GM23338 (cell line): Measurements from ENCODE around the gene FHAD1. TPM values are rescaled to one million over a fixed set of nuclear protein-coding genes. Genes with fewer than 3 reads are reported as not detected.

Experiments
- ATAC-seq: fragments of 200-7000 bp; cut with Tn5 transposase; 3 replicates; pipeline ENCODE4 v1.9.1; 2020
- DNase-seq: peaks from one replicate; pipeline ENCODE4 v3.0.0-alpha.2; 2015; ENCODE audit warnings: low spot score
- H2AFZ ChIP-seq: fragments of 200-600 bp; sonication (generic); 2 replicates; pipeline ENCODE4 v1.8.0; 2016; ENCODE audit warnings: antibody characterized with exemption, mild to moderate bottlenecking, moderate library complexity
- H3F3A ChIP-seq: fragments of 200-600 bp; sonication (generic); replicated peaks from 2 replicates; pipeline ENCODE4 v1.8.0; 2017; ENCODE audit warnings: antibody characterized with exemption, mixed run types, low read depth
- H3K27ac ChIP-seq: fragments of 200-600 bp; sonication (generic); 2 replicates; pipeline ENCODE4 v1.6.1; 2016; ENCODE audit warnings: low read depth
- H3K27me3 ChIP-seq: fragments of 200-600 bp; sonication (generic); 2 replicates; pipeline ENCODE4 v1.8.0; 2016; ENCODE audit warnings: mild to moderate bottlenecking, mixed run types, moderate library complexity; ENCODE audit not compliant: insufficient read depth
- H3K36me3 ChIP-seq: fragments of 200-600 bp; sonication (generic); 2 replicates; pipeline ENCODE4 v1.8.0; 2016; ENCODE audit warnings: mild to moderate bottlenecking; ENCODE audit not compliant: insufficient read depth
- H3K4me1 ChIP-seq: fragments of 200-600 bp; sonication (generic); 2 replicates; pipeline ENCODE4 v1.8.0; 2016; ENCODE audit warnings: mild to moderate bottlenecking, moderate library complexity; ENCODE audit not compliant: insufficient read depth
- H3K4me2 ChIP-seq: fragments of 200-600 bp; sonication (generic); 2 replicates; pipeline ENCODE4 v1.7.1; 2017; ENCODE audit warnings: mixed run types
- H3K4me3 ChIP-seq: fragments of 200-600 bp; sonication (generic); 2 replicates; pipeline ENCODE4 v1.6.1; 2016; ENCODE audit warnings: mixed run types
- H3K79me2 ChIP-seq: fragments of 200-600 bp; sonication (generic); replicated peaks from 2 replicates; pipeline ENCODE4 v1.8.0; 2017; ENCODE audit warnings: mild to moderate bottlenecking; ENCODE audit not compliant: insufficient read depth
- H3K9me2 ChIP-seq: fragments of 200-600 bp; sonication (generic); 2 replicates; pipeline ENCODE4 v1.8.0; 2017; ENCODE audit not compliant: insufficient read depth
- H4K20me1 ChIP-seq: fragments of 200-600 bp; sonication (generic); replicated peaks from 2 replicates; pipeline ENCODE4 v1.8.0; 2017; ENCODE audit warnings: mild to moderate bottlenecking; ENCODE audit not compliant: insufficient read depth
- H3K27ac Mint-ChIP-seq: 2 replicates; pipeline ENCODE4 v1.8.0; 2020; ENCODE audit warnings: inconsistent platforms, mild to moderate bottlenecking, moderate library complexity, mixed read lengths
- H3K27me3 Mint-ChIP-seq: 3 replicates; pipeline ENCODE4 v1.8.0; 2022; ENCODE audit warnings: low read depth, mild to moderate bottlenecking, moderate library complexity, mixed read lengths, inconsistent platforms; ENCODE audit not compliant: insufficient read depth, poor library complexity
- H3K36me3 Mint-ChIP-seq: 3 replicates; pipeline ENCODE4 v1.8.0; 2021; ENCODE audit warnings: low read depth, mild to moderate bottlenecking, inconsistent platforms, moderate library complexity, mixed read lengths
- H3K4me1 Mint-ChIP-seq: 3 replicates; pipeline ENCODE4 v1.8.0; 2020; ENCODE audit warnings: mild to moderate bottlenecking, inconsistent platforms, mixed read lengths
- H3K4me3 Mint-ChIP-seq: 3 replicates; pipeline ENCODE4 v1.8.0; 2021; ENCODE audit warnings: moderate library complexity, mild to moderate bottlenecking, inconsistent platforms, mixed read lengths
- H3K9me3 Mint-ChIP-seq: 3 replicates; pipeline ENCODE4 v1.8.0; 2020; ENCODE audit warnings: moderate library complexity, mild to moderate bottlenecking, inconsistent platforms, mixed read lengths
- CREB1 ChIP-seq: fragments of 250-450 bp; sonication (Bioruptor Pico); IDR thresholded peaks from 2 replicates; pipeline ENCODE4 v1.5.0; 2020; ENCODE audit warnings: low read depth, mild to moderate bottlenecking, moderate library complexity
- EZH2 ChIP-seq: fragments of 200-600 bp; sonication (generic); IDR thresholded peaks from one replicate; pipeline ENCODE4 v1.8.0; 2017; ENCODE audit warnings: antibody characterized with exemption, mild to moderate bottlenecking, low read depth; ENCODE audit not compliant: unreplicated experiment
- EZH2phosphoT487 ChIP-seq: fragments of 200-600 bp; sonication (generic); IDR thresholded peaks from one replicate; pipeline ENCODE4 v1.8.1; 2018; ENCODE audit warnings: antibody characterized with exemption; ENCODE audit not compliant: unreplicated experiment
- JUNB ChIP-seq: IDR thresholded peaks from one replicate; pipeline ENCODE4 v1.6.1; 2016; ENCODE audit warnings: antibody characterized with exemption; ENCODE audit not compliant: unreplicated experiment
- POLR2AphosphoS5 ChIP-seq: IDR thresholded peaks from 2 replicates; pipeline ENCODE4 v1.6.1; 2016; ENCODE audit warnings: antibody characterized with exemption, low read depth
- ZNF331 ChIP-seq: fragments of 250-450 bp; sonication (Bioruptor Pico); IDR thresholded peaks from 2 replicates; pipeline ENCODE4 v1.5.0; 2020; ENCODE audit warnings: low read depth, mild to moderate bottlenecking, moderate library complexity
- polyA plus RNA-seq: library from polyadenylated mRNA; unstranded; fragments of >200 nt; fragmentation: Nextera tagmentation; extraction: Ambion mirVana; gene quantifications from 2 replicates; pipeline ENCODE4 v1.2.1, GENCODE V29; 2016
- total RNA-seq: library from RNA; depleted of rRNA; stranded (reverse); fragments of >200 nt; shearing (Covaris generic); gene quantifications from 2 replicates; pipeline ENCODE4 v1.2.3, GENCODE V29; 2014
- TF ChIP-seq, protein P1 (sequence below): fragments of 250-450 bp; sonication (Bioruptor Pico); IDR thresholded peaks from 2 replicates; pipeline ENCODE4 v1.5.0; 2020; ENCODE audit warnings: mild to moderate bottlenecking, moderate library complexity
- TF ChIP-seq, protein P2 (sequence below): IDR thresholded peaks from one replicate; pipeline ENCODE4 v1.6.1; 2018; ENCODE audit warnings: antibody characterized with exemption; ENCODE audit not compliant: unreplicated experiment
- TF ChIP-seq, protein P3 (sequence below): IDR thresholded peaks from 2 replicates; pipeline ENCODE4 v1.6.1; 2016; ENCODE audit warnings: antibody characterized with exemption

The FHAD1 gene
- total and polyA plus RNA-seq, 2 experiments from 2014 or later = 1.8 to 3.3 TPM

DNA sequence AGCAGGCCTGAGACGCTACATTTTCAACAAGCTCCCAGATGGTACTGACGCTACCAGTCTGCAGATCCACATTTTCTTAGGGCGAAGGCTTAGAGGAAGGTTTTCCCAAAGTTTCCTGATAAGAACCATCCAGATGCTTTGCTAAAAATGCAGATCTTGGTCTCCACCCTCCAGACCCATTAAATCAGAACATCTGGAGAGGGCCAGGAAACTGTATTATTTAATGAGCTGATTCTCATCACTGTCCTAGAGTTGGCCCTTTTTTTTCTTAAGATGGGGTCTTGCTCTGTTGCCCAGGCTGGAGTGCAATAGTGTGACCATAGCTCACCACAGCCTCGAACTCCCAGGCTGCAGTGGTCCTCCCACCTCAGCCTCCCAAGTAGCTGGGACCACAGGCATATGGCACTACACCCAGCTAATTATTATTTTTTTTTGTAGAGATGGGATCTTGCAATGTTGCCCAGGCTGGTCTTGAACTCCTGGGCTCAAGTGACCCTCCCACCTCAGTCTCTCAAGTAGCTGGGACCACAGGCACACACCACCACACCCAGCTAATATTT is 95.5 kb downstream of the FHAD1 start:
- H3K36me3 ChIP-seq = no peaks in the 10 kb centered on the region
- H3K79me2 ChIP-seq = no peaks in the 10 kb centered on the region
- Mint-ChIP-seq H3K4me3 (no peak overlapping the region), H3K36me3 (peaks cover 3% of the 10 kb centered on the region; the same call in 1 of the 3 replicates), H3K27ac (no peak overlapping the region), H3K27me3 (peaks cover 8% of the 10 kb centered on the region), H3K9me3 (peaks cover 6% of the 10 kb centered on the region; the same call in 1 of the 3 replicates), H3K4me1 (peaks cover 3% of the 10 kb centered on the region; the same call in 1 of the 3 replicates)
- no peaks in the 10 kb centered on the region for H3K4me1 ChIP-seq
- H4K20me1 ChIP-seq = no peaks in the 10 kb centered on the region
- H3K4me3 ChIP-seq = no peak overlapping the region
- no peak for TF ChIP-seq POLR2AphosphoS5
- TF ChIP-seq, protein P1, sequence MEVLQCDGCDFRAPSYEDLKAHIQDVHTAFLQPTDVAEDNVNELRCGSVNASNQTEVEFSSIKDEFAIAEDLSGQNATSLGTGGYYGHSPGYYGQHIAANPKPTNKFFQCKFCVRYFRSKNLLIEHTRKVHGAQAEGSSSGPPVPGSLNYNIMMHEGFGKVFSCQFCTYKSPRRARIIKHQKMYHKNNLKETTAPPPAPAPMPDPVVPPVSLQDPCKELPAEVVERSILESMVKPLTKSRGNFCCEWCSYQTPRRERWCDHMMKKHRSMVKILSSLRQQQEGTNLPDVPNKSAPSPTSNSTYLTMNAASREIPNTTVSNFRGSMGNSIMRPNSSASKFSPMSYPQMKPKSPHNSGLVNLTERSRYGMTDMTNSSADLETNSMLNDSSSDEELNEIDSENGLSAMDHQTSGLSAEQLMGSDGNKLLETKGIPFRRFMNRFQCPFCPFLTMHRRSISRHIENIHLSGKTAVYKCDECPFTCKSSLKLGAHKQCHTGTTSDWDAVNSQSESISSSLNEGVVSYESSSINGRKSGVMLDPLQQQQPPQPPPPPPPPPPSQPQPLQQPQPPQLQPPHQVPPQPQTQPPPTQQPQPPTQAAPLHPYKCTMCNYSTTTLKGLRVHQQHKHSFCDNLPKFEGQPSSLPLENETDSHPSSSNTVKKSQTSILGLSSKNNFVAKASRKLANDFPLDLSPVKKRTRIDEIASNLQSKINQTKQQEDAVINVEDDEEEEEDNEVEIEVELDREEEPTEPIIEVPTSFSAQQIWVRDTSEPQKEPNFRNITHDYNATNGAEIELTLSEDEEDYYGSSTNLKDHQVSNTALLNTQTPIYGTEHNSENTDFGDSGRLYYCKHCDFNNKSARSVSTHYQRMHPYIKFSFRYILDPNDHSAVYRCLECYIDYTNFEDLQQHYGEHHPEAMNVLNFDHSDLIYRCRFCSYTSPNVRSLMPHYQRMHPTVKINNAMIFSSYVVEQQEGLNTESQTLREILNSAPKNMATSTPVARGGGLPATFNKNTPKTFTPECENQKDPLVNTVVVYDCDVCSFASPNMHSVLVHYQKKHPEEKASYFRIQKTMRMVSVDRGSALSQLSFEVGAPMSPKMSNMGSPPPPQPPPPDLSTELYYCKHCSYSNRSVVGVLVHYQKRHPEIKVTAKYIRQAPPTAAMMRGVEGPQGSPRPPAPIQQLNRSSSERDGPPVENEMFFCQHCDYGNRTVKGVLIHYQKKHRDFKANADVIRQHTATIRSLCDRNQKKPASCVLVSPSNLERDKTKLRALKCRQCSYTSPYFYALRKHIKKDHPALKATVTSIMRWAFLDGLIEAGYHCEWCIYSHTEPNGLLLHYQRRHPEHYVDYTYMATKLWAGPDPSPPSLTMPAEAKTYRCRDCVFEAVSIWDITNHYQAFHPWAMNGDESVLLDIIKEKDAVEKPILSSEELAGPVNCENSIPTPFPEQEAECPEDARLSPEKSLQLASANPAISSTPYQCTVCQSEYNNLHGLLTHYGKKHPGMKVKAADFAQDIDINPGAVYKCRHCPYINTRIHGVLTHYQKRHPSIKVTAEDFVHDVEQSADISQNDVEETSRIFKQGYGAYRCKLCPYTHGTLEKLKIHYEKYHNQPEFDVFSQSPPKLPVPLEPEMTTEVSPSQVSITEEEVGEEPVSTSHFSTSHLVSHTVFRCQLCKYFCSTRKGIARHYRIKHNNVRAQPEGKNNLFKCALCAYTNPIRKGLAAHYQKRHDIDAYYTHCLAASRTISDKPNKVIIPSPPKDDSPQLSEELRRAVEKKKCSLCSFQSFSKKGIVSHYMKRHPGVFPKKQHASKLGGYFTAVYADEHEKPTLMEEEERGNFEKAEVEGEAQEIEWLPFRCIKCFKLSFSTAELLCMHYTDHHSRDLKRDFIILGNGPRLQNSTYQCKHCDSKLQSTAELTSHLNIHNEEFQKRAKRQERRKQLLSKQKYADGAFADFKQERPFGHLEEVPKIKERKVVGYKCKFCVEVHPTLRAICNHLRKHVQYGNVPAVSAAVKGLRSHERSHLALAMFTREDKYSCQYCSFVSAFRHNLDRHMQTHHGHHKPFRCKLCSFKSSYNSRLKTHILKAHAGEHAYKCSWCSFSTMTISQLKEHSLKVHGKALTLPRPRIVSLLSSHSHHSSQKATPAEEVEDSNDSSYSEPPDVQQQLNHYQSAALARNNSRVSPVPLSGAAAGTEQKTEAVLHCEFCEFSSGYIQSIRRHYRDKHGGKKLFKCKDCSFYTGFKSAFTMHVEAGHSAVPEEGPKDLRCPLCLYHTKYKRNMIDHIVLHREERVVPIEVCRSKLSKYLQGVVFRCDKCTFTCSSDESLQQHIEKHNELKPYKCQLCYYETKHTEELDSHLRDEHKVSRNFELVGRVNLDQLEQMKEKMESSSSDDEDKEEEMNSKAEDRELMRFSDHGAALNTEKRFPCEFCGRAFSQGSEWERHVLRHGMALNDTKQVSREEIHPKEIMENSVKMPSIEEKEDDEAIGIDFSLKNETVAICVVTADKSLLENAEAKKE (CRISPR knock-in tag) = no peak
- TF ChIP-seq, protein P2, sequence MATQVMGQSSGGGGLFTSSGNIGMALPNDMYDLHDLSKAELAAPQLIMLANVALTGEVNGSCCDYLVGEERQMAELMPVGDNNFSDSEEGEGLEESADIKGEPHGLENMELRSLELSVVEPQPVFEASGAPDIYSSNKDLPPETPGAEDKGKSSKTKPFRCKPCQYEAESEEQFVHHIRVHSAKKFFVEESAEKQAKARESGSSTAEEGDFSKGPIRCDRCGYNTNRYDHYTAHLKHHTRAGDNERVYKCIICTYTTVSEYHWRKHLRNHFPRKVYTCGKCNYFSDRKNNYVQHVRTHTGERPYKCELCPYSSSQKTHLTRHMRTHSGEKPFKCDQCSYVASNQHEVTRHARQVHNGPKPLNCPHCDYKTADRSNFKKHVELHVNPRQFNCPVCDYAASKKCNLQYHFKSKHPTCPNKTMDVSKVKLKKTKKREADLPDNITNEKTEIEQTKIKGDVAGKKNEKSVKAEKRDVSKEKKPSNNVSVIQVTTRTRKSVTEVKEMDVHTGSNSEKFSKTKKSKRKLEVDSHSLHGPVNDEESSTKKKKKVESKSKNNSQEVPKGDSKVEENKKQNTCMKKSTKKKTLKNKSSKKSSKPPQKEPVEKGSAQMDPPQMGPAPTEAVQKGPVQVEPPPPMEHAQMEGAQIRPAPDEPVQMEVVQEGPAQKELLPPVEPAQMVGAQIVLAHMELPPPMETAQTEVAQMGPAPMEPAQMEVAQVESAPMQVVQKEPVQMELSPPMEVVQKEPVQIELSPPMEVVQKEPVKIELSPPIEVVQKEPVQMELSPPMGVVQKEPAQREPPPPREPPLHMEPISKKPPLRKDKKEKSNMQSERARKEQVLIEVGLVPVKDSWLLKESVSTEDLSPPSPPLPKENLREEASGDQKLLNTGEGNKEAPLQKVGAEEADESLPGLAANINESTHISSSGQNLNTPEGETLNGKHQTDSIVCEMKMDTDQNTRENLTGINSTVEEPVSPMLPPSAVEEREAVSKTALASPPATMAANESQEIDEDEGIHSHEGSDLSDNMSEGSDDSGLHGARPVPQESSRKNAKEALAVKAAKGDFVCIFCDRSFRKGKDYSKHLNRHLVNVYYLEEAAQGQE = no peak
- TF ChIP-seq EZH2 = no peak
- no peak for TF ChIP-seq JUNB
- TF ChIP-seq, protein P3, sequence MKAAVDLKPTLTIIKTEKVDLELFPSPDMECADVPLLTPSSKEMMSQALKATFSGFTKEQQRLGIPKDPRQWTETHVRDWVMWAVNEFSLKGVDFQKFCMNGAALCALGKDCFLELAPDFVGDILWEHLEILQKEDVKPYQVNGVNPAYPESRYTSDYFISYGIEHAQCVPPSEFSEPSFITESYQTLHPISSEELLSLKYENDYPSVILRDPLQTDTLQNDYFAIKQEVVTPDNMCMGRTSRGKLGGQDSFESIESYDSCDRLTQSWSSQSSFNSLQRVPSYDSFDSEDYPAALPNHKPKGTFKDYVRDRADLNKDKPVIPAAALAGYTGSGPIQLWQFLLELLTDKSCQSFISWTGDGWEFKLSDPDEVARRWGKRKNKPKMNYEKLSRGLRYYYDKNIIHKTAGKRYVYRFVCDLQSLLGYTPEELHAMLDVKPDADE = no peak
- no peak for TF ChIP-seq CREB1 (CRISPR knock-in tag)
- TF ChIP-seq EZH2phosphoT487 = no peak
- TF ChIP-seq ZNF331 (CRISPR knock-in tag) = no peak
- H3K4me2 ChIP-seq = no peak overlapping the region
- H3K9me2 ChIP-seq = no peaks in the 10 kb centered on the region
- no peak overlapping the region for H3K27ac ChIP-seq
- no peaks in the 10 kb centered on the region for H3F3A ChIP-seq
- ATAC-seq = no peak
- H2AFZ ChIP-seq = no peak overlapping the region
- DNase-seq = no peak
- H3K27me3 ChIP-seq = no peaks in the 10 kb centered on the region
